Embryonic facial prominence (tissue), 1 donor: ENCODE data around the gene DNAJB8.

Experiments used
- DNase-seq: peaks from one replicate; pipeline ENCODE4 v3.0.0-alpha.2; 2016; ENCODE audit errors: extremely low spot score

DNAJB8 gene

GRCh38 chr3:128464702-128465101 lies 2.0 kb downstream of the DNAJB8 start:
- no peak for DNase-seq

DNA sequence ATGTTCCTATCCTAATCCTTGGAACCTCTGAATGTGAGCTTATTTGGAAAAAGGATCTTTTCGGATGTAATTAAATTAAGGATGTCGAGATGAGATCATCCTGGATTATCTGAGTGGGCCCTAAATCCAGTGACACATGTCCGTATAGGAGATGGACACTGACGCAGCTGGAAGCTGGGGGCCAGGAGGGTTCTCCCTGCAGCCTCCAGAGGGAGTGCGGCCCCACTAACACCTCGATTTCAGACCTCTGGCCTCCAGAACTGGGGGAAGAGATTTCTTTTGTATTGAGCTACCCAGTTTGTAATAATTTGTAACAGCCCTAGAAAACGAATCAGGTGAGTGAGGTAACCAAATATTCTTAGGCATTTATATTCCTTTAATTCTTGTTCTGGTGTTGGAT lies 2.5 kb downstream of the DNAJB8 start:
- DNase-seq = no peak

DNA sequence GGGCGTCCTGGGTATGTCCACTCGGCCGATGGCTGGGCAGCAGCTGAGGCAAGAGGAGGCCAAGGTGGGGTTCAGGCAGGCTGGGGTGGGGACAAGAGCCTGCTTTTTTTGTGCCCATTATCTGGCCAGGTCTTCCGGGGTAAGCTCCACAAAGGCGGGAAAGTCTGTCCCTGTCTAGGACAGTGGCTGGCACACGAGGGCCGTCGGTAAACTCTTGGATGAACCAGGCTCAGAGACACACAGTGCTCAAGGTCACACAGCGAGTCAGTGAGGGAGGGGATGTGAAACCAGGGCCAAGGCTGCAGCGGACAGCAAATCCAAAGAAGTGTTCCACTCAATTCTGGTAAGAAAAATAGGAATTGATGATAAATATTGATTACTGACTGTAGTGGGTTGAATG lies 2.9 kb downstream of the DNAJB8 start:
- no peak for DNase-seq

DNA sequence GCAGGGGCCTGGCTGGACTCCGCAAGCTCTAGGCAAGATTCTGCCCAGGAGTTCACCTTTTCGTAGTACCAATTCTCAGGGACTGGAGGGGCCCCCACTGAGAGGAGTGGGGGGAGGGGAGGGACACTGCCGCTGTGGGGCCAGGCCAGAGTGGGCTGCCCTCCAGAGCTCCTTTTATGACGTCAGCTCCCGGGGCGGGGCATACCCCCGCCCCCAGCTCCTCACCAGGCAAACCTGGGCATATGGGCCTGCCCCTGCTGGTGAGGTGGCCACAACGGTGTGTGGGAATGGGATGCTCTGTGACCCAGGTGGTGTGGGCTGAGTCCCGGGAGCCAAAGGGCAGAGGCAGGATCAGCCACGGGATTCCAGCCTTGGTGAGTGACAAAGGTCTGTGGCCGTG lies 3.3 kb downstream of the DNAJB8 start:
- no peak for DNase-seq

DNA sequence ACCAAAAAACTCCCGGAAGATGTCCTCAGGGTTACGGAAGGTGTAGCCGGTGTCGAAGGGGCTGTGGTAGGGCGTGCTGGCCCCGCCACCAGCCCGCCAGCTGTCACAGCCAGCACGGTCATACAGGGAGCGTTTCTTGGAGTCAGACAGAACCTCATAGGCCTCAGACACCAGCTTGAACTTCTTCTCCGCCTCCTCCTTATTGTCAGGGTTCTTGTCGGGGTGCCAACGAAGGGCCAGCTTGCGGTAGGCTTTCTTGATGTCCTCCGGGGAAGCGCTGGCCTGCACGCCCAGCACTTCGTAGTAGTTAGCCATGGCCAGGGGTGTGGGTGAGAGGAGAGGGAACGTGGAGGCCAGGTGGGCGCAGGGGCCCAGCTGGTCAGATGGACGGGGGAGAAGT lies 3.8 kb downstream of the DNAJB8 start:
- DNase-seq = no peak

DNA sequence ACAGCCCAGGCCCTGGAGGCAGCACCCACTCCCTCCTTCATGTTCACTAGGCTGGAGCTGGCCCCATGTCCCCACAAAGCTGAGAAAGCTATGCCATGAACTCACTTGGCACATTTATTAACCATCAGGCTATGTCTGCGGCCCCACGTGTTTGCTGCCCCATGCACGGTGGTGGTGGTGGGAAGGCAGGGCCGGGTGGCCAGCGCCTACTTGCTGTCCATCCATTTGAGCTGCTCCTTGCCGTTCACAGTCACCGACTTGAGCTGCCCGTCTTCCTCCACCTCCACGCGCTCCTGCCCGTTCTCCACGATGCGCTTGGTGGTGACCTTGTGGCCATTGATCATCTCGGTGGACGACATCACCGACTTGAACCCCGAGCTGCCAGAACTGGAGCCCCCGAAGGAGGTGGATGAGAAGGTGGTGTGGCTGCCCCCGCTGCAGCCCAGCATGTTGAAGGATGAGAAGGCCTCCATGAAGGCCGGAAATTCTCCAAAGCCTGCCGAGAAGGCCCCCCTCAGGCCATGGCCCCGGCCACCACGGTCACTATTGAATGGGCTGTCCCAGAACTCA lies 4.3 kb downstream of the DNAJB8 start:
- no peak for DNase-seq

DNA sequence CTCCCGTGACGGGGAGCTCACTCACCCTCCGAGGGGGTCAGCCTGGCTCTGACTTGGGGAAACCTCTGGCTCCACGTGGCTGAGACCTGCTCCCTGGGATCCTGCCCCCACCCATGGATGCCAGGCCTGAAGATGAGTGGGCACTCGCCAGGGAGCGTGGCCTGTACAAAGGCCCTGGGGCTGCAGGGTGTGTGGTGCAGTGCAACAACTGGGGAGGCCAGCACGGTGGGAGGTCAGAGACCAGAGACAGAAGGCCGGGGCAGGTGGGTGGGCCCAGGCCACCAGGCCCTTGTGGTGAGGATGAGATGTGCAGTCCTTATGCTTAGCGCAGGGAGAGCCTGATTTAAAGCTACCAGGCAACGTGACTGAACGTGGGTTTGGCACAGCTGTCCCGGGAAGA lies 5.0 kb downstream of the DNAJB8 start:
- DNase-seq = no peak

- DNase-seq = no peak
Measured at GRCh38 chr3:128459461-128459820, 7.2 kb downstream of the DNAJB8 start.

DNA sequence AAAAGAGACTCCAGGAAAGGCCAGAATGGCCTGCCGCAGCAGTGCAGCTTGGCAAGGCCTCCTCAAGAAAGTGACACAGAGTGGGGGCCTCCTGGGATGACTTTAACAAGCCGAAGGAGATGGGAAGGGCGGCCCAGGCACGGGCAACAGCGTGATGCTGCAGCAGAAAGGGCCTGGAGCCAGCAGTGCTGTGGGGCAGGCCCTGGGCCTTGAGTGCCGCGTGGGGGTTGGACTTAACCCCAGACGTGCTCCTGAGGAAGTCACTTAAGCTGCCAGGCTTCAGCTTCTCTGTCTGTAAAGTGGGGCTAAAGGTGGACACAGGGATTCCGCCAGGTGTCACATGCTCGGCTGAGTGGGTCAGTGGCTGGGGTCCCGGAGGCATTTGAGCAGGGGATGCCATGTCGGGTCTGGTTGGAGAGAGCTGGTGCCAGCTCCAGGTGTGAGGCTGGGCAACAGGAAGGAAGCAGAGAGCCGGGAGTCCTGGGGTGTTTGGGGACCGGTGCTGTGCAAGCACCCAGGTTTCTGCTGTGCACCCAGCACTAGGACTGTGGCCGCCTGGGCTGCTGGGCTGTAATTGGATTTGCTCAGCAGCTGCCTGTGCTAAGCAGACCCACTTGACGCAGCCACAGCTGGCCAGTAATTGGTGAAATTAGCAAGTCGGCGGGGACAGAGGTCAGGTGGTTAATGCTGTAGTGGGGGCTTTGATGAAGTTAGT lies 7.8 kb downstream of the DNAJB8 start:
- DNase-seq = no peak

DNA sequence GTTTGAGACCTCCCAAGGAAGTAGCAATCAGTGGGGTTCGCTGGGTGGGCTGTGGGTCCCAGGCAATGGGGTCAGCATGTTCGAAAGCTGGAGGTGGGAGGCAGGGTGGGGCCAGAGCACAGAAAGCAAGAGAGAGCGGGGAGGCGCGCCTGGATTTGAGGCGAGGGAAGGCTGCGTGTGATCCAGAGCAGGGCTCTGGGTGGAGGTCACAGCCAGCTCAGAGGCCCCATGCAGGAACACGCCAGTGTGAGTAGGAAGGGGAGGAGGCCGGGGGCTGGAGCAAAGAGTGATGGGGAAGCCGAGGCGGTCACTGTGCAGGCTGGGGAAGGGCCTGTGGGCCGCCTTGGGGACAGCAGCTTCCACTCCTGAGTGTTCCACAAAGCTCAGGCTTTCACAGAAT lies 8.8 kb downstream of the DNAJB8 start:
- no peak for DNase-seq

DNA sequence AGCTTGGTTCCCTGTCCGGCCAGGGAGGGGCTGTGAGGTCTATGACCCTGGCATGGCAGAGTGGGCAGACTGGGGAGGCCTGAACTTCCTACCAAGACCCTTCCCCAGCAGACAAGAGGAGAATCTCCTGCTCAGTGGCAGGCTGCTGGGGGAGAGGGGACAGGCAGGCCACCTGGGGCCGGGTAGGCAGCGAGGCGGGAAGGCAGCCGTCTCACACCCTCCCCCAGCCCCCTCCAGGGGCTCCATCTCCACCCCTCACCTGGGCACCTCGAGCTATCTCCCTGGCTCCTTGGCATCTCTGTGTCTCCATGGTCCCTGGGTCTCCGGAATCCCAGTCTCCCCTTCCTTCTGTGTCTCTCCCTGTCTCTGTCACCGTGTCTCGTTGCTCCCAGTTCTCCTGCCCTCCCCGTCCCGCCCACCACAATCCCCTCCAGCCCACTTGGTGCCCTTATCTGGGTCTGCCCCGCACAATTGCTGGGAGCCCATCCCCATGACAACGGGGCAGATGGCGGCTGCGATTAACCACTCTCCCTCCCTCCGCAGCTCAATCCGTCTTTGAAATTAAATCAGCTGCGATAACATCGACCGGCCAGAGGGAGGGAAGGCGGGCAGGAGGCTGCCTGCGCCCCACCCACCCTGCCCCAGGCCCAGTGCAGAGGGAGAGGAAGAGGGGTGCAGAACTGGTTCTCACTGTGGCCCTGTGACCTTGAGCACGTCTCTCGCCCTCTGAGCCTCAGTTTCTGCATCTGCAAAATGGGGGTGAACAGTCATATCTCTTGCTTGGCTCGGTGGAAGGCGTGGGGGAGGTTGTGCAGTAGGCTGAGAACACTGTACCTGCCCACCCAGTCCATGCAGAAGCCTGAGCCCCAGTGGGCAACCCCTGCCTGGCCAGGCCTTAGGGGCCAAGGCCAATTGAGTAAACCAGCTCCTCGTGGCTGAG lies 9.6 kb downstream of the DNAJB8 start:
- no peak for DNase-seq

GRCh38 chr3:128455786-128456748 lies 10.6 kb downstream of the DNAJB8 start:
- DNase-seq = no peak

- no peak for DNase-seq
Measured at GRCh38 chr3:128455116-128455515, 11.6 kb downstream of the DNAJB8 start.

- no peak for DNase-seq
Measured at GRCh38 chr3:128454310-128454618, 12.4 kb downstream of the DNAJB8 start.

DNA sequence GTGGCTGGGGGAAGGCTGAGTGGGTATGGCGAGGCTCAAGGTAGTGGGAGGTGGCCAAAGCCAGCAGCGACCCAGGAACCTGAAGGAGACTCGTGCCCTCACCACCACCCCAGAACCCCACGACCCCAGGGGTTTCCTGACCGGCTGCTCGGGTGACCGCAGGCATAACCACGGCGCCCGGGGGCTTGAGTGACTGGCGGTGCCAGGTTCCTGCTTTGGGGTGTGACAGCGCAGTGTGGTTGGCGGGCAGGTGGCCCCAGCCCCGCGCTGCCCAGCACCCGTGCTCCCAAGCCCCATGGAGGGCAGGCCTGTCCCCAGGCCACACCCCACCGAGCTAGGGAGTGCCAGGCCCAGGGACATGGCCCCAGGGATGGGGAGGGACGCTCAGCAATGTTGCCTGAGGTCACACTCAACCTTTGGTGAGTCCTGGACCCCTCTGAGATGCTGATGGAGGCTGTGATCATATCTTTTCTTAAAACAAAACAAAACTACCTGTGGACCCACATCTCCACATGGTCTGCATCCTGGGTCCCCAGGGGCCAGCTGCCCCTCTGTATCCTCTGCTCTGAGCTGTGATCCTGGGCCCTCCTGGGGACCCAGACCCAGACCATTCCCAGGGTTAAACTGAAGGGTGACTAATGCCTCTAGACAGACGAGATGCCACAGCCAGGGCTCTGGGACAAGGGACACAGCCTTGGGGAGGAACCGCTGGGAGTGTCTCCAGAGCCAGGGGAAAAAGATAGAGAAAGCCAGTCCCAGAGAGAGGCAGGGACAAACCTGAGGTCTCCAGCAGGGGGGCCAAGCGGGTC lies 13.0 kb downstream of the DNAJB8 start:
- no peak for DNase-seq

- no peak for DNase-seq
Measured at GRCh38 chr3:128452678-128453275, 13.9 kb downstream of the DNAJB8 start.

- no peak for DNase-seq
Measured at GRCh38 chr3:128452120-128452519, 14.6 kb downstream of the DNAJB8 start.

GRCh38 chr3:128449111-128449638 lies 17.5 kb downstream of the DNAJB8 start:
- DNase-seq = no peak

DNA sequence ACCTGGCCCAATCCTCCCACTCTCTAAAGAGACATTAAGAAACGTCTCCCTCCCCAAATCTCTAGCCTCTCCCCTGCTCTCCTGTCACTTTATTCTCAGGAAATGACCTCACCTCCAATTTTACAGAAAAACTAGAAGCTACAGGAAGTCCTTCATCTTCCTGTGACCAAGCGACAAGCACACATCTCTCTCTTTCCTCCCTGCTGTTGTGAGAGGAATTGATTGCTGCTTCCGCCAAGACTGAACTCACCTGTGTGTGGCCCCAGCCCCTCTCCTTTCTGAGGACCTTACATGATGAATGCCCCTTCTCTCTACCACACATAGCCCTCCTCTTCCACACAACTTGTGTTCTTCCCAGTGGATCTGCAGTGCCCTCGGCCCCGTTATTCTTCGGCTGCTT lies 18.2 kb downstream of the DNAJB8 start:
- no peak for DNase-seq

DNA sequence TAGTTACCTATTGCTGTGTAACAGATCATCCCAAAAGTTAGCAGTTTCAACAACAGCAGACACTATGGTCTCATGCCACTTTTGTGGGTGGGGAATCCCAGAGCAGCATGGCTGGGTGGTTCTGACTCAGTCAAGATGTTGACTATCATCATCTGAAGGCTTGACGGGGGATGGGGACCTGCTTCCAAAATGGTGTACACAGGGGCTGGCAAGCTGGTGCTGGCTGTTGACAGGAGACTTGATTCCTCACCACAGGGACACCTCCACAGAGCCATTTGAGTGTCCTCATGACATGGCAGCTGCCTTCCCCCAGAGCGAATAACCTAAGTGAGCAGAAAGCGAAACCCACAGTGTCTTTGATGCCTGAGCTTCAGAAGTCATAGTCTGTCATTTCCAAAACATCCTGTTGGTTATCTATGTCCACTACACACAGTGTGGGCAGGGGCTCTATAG lies 19.1 kb downstream of the DNAJB8 start:
- no peak for DNase-seq
